Stimulated activated effector memory CD8-positive, alpha-beta T cell treated with anti-CD3 and anti-CD28 coated beads, Interleukin-12 subunit alpha, Interleukin-12 subunit beta, amount 100 ng/mL, for 72 hours (primary cell): ENCODE results near the gene FYCO1.
A peak's percentile ranks its signal among the peaks of the same experiment; 100 is the strongest.
"Not testable (repeated sequence)": the region's sequence is repeated elsewhere in the genome, so short reads cannot be mapped to it uniquely, and the experiment has no call there.

ENCODE experiments used
- ATAC-seq: fragments of 150-1000 bp; cut with Tn5 transposase; 2 replicates; pipeline ENCODE4 v1.10.0; 2021
- DNase-seq, 2 donors: peaks; one replicate each; pipeline ENCODE4 v3.0.0; 2021 to 2022; ENCODE audit warnings: low spot score in 2 of 2
- H3K27ac Mint-ChIP-seq: one replicate; pipeline ENCODE4 v1.8.0; 2022; ENCODE audit warnings: mild to moderate bottlenecking, mixed read lengths
- H3K36me3 Mint-ChIP-seq: one replicate; pipeline ENCODE4 v1.8.0; 2022; ENCODE audit warnings: mild to moderate bottlenecking, mixed read lengths
- H3K4me1 Mint-ChIP-seq: one replicate; pipeline ENCODE4 v1.8.0; 2022; ENCODE audit warnings: mixed read lengths
- H3K4me3 Mint-ChIP-seq: one replicate; pipeline ENCODE4 v1.8.0; 2022; ENCODE audit warnings: mild to moderate bottlenecking, mixed read lengths
- H3K9me3 Mint-ChIP-seq: one replicate; pipeline ENCODE4 v1.8.0; 2022; ENCODE audit warnings: mixed read lengths

The FYCO1 gene

DNA sequence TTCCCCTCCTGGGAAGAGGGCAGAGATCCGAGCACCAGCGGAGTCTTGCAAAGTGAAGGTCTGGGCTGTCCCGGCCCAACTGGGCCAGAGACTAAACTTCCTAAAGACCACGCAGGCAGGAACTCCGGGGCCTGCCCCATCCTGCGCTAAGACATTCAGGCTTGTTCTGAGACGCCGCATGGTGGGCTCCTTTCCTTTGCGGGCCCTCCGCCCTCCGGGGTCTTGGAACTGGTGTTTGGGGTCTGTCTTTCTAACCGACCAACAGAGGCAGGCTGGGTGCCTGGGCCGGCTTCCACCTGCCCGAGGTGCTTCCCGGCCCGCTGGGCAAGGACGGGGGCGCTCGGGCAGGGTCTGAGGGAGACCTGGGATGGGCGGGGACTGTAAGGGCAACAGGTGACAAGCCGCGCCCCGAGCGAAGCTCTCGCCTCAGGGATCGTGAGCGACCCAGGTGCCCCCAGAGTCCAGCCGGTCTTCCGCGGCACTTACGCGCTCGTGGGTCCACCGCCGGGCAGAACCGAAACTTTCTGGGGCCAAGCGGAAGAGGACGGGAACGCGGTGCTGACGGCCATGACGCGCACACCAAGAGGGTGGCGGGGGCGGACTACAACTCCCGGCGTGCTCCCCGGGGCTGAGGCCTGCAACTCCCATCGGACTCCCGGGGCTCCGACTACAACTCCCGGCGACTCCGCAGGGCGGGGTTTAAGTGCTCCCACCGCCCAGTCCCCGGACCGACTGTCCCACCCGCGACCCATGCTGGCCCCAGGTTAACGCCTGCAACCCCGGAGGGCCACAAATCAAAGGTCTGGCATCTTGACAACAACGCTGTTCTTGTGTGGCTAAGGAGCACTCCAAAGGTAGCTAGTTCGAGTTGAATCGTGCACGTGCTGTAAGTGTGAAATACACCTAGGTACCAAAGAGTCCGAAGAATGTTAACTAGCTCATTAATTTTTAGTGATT is at the start of gene FYCO1:
FYCO1 (minus strand) TSS at position 589 of the 957 bp plus-strand sequence. CDS start 10,914 bp downstream, outside the sequence.
- no peaks in the 10 kb centered on the region for H3K9me3 Mint-ChIP-seq
- peak within 1 kb of the TSS; percentile 77 for H3K4me3 Mint-ChIP-seq
- H3K4me1 Mint-ChIP-seq: peaks cover 48% of the 10 kb centered on the region
- peak within 1 kb of the TSS; percentile 93 for H3K27ac Mint-ChIP-seq
- DNase-seq (peak; percentile 77 to 91), ATAC-seq (peak; percentile 80)
- peaks cover 8% of the 10 kb centered on the region for H3K36me3 Mint-ChIP-seq

- ATAC-seq: no peak
- no peak for DNase-seq
- Mint-ChIP-seq H3K4me3 (no peak overlapping the region), H3K4me1 (no peaks in the 10 kb centered on the region), H3K9me3 (no peaks in the 10 kb centered on the region), H3K27ac (no peak overlapping the region), H3K36me3 (no peaks in the 10 kb centered on the region)
Observed at GRCh38 chr3:46038916-46039315, 43.3 kb upstream of the FYCO1 start.

DNA sequence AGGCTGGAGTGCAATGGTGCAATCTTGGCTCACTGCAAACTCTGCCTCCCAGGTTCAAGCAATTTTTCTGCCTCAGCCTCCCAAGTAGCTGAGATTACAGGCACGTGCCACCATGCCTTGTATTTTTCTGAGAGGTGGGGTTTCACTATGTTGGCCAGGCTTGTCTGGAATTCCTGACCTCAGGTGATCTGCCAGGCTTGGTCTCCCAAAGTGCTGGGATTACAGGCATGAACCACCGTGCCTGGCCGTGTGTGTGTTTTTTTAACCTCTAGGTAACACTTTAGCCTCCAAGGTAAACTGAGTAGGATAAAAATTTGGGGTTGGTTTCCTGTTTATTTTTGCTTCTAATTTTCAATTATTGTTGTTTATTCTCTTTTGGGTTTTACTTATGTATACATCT is 42.4 kb upstream of the FYCO1 start:
- not testable (repeated sequence) for H3K36me3 Mint-ChIP-seq, H3K27ac Mint-ChIP-seq, H3K9me3 Mint-ChIP-seq, ATAC-seq, H3K4me3 Mint-ChIP-seq, H3K4me1 Mint-ChIP-seq, DNase-seq

DNA sequence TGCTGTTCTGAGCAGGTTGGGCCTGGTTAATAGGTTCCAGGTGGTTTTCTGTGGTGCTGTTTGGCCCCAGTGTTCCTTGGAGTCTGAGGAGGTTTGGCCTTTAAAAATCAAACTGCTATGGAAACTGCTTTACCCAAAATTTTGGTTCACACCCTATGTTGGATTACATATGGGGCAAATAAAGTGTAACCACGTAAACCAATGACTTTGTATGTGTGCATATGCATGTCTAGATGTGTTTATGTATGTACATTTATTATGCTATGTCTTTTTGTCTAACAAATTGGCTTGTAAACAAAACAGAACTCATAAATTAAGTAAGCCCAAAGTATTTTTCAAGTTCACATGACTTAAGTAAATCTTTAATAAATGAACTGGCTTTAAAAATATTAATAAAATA is 40.6 kb upstream of the FYCO1 start:
- ATAC-seq (no peak), DNase-seq (no peak)
- Mint-ChIP-seq H3K36me3 (no peaks in the 10 kb centered on the region), H3K9me3 (no peaks in the 10 kb centered on the region), H3K4me1 (no peaks in the 10 kb centered on the region), H3K4me3 (no peak overlapping the region), H3K27ac (no peak overlapping the region)

DNA sequence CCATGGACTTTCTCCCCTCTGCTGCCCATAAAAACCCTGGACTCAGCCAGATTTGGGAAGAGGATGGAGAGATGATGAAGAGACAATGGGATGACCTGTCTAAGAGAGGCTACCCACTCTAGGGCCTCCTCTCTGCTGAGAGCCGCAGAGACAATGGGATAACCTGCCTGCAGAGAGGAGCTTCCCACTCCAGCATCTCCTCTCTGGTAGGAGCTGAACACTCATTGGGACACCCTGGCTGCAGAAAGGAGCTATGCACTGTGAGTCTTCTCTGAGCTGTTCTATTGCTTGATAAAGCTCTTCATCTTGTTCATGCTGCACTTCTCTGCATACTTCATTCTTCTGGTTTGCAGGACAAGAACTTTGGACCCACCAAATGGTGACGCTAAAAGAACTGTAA is 36.1 kb upstream of the FYCO1 start:
- ATAC-seq (no peak), DNase-seq (peak in 1 of 2 donors; percentile 41)
- peaks cover 6% of the 10 kb centered on the region for H3K36me3 Mint-ChIP-seq
- peaks cover 8% of the 10 kb centered on the region for H3K9me3 Mint-ChIP-seq
- no peak overlapping the region for H3K27ac Mint-ChIP-seq
- no peak overlapping the region for H3K4me3 Mint-ChIP-seq
- H3K4me1 Mint-ChIP-seq: peaks cover 10% of the 10 kb centered on the region

DNA sequence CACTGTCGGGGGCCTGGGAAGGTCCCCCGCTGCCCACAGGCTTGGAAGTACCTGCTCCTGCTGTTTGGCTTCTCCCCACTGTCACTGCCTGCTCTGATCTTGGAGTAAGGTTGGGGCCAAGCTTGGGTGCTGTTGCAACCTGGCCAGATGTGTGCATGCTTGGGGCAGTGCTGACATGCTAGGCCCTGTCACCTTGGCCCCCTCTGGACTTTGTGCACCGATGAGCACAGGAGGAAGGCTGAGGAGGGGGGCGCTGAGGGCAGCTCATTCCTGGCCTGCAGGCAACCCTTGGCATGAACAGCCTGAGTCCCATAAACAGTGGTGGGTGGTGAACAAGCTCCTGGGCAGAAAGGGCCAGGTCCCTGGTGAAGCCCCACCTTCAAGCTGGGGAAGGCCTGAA is 35.6 kb upstream of the FYCO1 start:
- Mint-ChIP-seq H3K9me3 (peaks cover 8% of the 10 kb centered on the region), H3K4me1 (peaks cover 10% of the 10 kb centered on the region), H3K27ac (no peak overlapping the region), H3K4me3 (no peak overlapping the region), H3K36me3 (peaks cover 6% of the 10 kb centered on the region)
- ATAC-seq (no peak), DNase-seq (no peak)

DNA sequence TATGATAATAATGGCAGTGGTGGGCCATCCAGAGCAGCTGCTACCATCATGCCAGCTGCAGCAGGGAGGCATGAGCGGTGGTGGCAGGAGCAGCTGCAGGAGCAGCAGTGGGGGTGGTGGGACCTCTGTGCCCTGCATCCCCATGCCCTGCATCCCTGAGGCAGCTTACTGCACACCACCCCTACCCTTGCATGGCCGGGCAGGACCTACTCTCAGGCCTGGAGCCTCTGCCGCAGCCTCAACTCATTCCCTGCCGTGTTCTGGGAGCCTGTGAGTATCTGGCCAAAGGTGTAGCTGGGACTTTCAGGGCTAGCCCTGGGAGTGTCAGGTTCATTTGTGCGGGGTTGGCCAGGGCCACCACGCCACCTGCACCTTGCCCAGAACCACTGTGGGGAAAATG is 35.0 kb upstream of the FYCO1 start:
- ATAC-seq: no peak
- Mint-ChIP-seq H3K36me3 (peaks cover 6% of the 10 kb centered on the region), H3K9me3 (peaks cover 8% of the 10 kb centered on the region), H3K4me3 (no peak overlapping the region), H3K27ac (no peak overlapping the region), H3K4me1 (peaks cover 10% of the 10 kb centered on the region)
- no peak for DNase-seq

GRCh38 chr3:46029953-46030543 is 34.4 kb upstream of the FYCO1 start:
- H3K27ac Mint-ChIP-seq: no peak overlapping the region
- H3K4me3 Mint-ChIP-seq: no peak overlapping the region
- DNase-seq (no peak), ATAC-seq (no peak)
- peaks cover 6% of the 10 kb centered on the region for H3K36me3 Mint-ChIP-seq
- peaks cover 10% of the 10 kb centered on the region for H3K4me1 Mint-ChIP-seq
- peaks cover 8% of the 10 kb centered on the region for H3K9me3 Mint-ChIP-seq

- Mint-ChIP-seq H3K27ac (no peak overlapping the region), H3K9me3 (peaks cover 8% of the 10 kb centered on the region), H3K4me3 (no peak overlapping the region), H3K4me1 (peaks cover 10% of the 10 kb centered on the region), H3K36me3 (peaks cover 6% of the 10 kb centered on the region)
- no peak for ATAC-seq
- no peak for DNase-seq
Observed at GRCh38 chr3:46027736-46028397, 32.2 kb upstream of the FYCO1 start.

DNA sequence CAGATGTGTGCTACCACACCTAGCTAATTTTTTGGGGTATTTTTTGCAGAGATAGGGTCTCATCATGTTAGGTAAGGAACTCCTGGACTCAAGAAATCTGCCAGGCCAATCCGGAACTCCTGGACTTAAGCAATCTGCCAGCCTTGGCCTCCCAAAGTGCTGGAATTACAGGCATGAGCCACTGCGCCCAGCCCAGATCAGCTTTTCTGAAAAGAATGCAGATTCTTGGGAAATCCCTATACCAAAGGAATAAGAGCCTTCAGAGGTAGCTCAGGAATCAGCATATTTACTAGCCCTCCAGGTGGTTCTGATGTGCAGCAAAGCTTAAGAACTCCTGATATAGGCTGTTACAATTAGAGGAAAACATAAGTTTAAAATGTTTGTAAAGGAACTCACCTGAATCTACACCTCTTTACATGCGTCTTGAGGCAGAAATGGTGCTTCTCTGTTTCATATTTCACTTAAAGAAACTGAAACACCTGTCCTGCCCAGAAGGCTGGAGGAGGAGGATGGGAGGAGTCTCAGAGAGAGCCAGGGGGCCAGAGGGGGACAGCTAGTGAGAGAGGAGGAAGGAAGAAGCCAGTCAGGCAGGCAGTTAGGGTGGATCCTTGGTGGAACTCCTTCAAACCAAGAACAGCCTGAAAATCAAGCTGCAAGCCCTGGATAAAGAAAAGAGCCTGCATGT is 31.5 kb upstream of the FYCO1 start, which contains the start of gene XCR1:
XCR1 (minus strand) TSS at position 463 of the 685 bp plus-strand sequence. CDS start 5,536 bp downstream, outside the sequence.
- H3K27ac Mint-ChIP-seq: no peak within 1 kb of the TSS
- peaks cover 10% of the 10 kb centered on the region for H3K4me1 Mint-ChIP-seq
- H3K4me3 Mint-ChIP-seq: no peak within 1 kb of the TSS
- no peak for ATAC-seq
- DNase-seq: no peak
- peaks cover 6% of the 10 kb centered on the region for H3K36me3 Mint-ChIP-seq
- peaks cover 8% of the 10 kb centered on the region for H3K9me3 Mint-ChIP-seq

DNA sequence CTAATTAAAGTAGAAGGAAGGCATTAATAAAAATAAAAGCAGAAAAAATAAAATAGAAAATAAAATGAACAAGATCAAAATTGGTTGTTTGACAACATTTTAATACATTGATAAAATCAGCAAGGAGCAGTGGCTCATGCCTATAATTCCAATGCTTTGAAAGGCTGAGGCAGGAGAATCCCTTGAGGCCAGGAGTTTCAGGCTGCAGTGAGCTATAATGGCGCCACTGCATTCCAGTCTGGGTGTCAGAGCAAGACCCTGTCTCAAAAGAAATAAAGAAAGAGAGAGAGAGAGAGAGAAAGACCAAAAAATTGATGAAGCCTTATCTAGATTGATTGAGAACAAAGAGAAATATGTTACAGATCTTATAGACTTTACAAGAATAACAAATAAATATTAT is 29.5 kb upstream of the FYCO1 start:
- H3K9me3 Mint-ChIP-seq: peaks cover 8% of the 10 kb centered on the region
- ATAC-seq (no peak), DNase-seq (no peak)
- no peak overlapping the region for H3K27ac Mint-ChIP-seq
- H3K4me3 Mint-ChIP-seq: no peak overlapping the region
- no peaks in the 10 kb centered on the region for H3K36me3 Mint-ChIP-seq
- peaks cover 24% of the 10 kb centered on the region for H3K4me1 Mint-ChIP-seq

DNA sequence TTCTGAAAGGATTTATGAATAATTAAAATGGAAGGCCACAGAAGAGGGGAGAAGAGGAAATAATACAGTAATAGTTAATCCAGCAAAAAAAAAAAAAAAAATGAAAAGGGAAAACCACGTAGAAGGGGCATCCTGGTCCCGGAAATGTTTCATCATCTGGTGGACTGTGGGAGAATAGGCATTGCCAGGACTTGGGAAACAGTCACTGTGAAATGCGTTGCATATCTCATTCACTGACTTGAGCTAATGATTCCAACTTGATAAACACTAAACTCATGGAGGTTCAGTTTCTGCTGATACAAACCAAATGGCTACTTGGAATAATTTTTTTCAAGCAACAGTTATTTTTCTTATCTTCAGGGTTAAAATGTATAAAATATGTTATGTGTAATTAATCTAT is 28.5 kb upstream of the FYCO1 start:
- no peak for ATAC-seq
- Mint-ChIP-seq H3K27ac (no peak overlapping the region), H3K9me3 (peaks cover 8% of the 10 kb centered on the region), H3K4me3 (no peak overlapping the region), H3K36me3 (no peaks in the 10 kb centered on the region), H3K4me1 (peaks cover 34% of the 10 kb centered on the region)
- DNase-seq: no peak

- ATAC-seq: no peak
- Mint-ChIP-seq H3K27ac (no peak overlapping the region), H3K4me1 (peaks cover 43% of the 10 kb centered on the region), H3K4me3 (no peak overlapping the region), H3K9me3 (peaks cover 5% of the 10 kb centered on the region), H3K36me3 (no peaks in the 10 kb centered on the region)
- DNase-seq: no peak
Observed at GRCh38 chr3:46022909-46023785, 27.5 kb upstream of the FYCO1 start.

DNA sequence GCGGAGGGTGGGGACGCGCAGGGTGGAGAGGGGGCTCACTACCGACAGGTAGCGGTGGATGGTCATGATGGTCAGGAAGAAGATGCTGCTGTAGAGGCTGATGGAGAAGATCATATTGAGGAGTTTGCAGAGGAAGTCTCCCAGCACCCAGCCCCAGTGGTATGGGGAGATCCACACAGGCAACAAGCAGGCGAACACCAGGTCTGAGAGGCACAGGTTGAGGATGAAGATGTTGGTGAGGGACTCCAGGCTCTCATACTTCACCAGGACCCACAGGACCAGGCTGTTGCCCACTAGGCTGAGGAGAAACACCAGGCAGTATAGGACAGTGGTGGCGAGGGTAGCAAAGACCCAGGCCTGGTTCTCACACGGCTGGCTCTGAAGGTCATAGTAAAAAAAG is 25.9 kb upstream of the FYCO1 start:
- Mint-ChIP-seq H3K27ac (peak overlapping the region; percentile 82), H3K4me3 (no peak overlapping the region), H3K36me3 (no peaks in the 10 kb centered on the region)

More for the DNA sequence above, 25.9 kb upstream of the FYCO1 start:
- peaks cover 46% of the 10 kb centered on the region for H3K4me1 Mint-ChIP-seq
- DNase-seq (peak in 1 of 2 donors; percentile 38), ATAC-seq (no peak)
- H3K9me3 Mint-ChIP-seq: no peaks in the 10 kb centered on the region
